HCT116 (cell line): Measurements from ENCODE around the gene METTL15. TPM values are rescaled to one million over a fixed set of nuclear protein-coding genes. Genes with fewer than 3 reads are reported as not detected.

Experiments
- ATAC-seq: fragments of 200-7000 bp; cut with Tn5 transposase; 2 replicates; pipeline ENCODE4 v1.9.1; 2020; ENCODE audit warnings: mild to moderate bottlenecking, moderate library complexity
- BruUV-seq: library from RNA; stranded (reverse); fragments of 400-500 nt; replicated peaks from 2 replicates; lab custom pipeline; 2021; lab: Mats Ljungman, UMichigan
- CTCF ChIA-PET: fragments of 300-600 bp; sonication (Branson Sonifier 250); formaldehyde crosslinking; loops from one replicate; lab custom pipeline; 2021; ENCODE audit warnings: antibody characterized with exemption; lab: Charles Lee
- POLR2A ChIA-PET: fragments of 300-600, 350-600 bp; sonication (Branson Sonifier 250); formaldehyde crosslinking; loops from one replicate; lab custom pipeline; 2021; ENCODE audit warnings: antibody characterized with exemption; lab: Charles Lee
- RAD21 ChIA-PET, 2 experiments: fragments of 300-600 bp; sonication (Branson Sonifier 250); formaldehyde crosslinking; loops; one replicate each; lab custom pipeline; 2023; ENCODE audit warnings: low total read pairs in 2 of 2; ENCODE audit not compliant: uncharacterized antibody in 2 of 2, unreplicated experiment in 2 of 2, low non-redundant PET in 1 of 2; lab: Charles Lee
- DNase-seq: peaks from one replicate; pipeline ENCODE4 v3.0.0-alpha.2; 2010; ENCODE audit warnings: low read depth, low spot score
- H2AFZ ChIP-seq: fragments of 200-600 bp; shearing (Covaris generic), sonication (generic); 2 replicates; pipeline ENCODE4 v1.6.1; 2017; ENCODE audit warnings: low read depth, mixed run types, mixed read lengths, antibody characterized with exemption, low read length; ENCODE audit not compliant: poor library complexity, severe bottlenecking
- H3K27ac ChIP-seq: 2 replicates; pipeline ENCODE4 v1.5.1; 2012; ENCODE audit warnings: low read depth, low read length
- H3K27me3 ChIP-seq: fragments of 200-600 bp; sonication (generic); 2 replicates; pipeline ENCODE4 v1.6.1; 2016; ENCODE audit warnings: mixed run types, low read length, mixed read lengths; ENCODE audit not compliant: insufficient read depth
- H3K36me3 ChIP-seq, 2 experiments: fragments of 200-500 bp in 1 of 2; fragments of 200-600 bp in 1 of 2; sonication (Bioruptor generic) in 1 of 2; sonication (generic) in 1 of 2; 2 replicates each; pipeline versions ENCODE4 v1.5.1 to v1.6.1; 2014 to 2016; ENCODE audit warnings: low read length in 2 of 2, inconsistent platforms in 1 of 2, mixed read lengths in 1 of 2, mixed run types in 1 of 2; ENCODE audit not compliant: insufficient read depth in 2 of 2, control insufficient read depth in 1 of 2
- H3K4me1 ChIP-seq, 2 experiments: fragments of 200-600 bp in 1 of 2; sonication (generic) in 1 of 2; 2 replicates each; pipeline versions ENCODE4 v1.5.1 to v1.6.1; 2012 to 2017; ENCODE audit warnings: low read length in 2 of 2, inconsistent platforms in 1 of 2, mild to moderate bottlenecking in 1 of 2, mixed read lengths in 1 of 2, mixed run types in 1 of 2, moderate library complexity in 1 of 2; ENCODE audit not compliant: insufficient read depth in 2 of 2, control insufficient read depth in 1 of 2
- H3K4me2 ChIP-seq: fragments of 200-600 bp; sonication (generic); 2 replicates; pipeline ENCODE4 v1.6.1; 2017; ENCODE audit warnings: mixed run types, low read length, mixed read lengths
- H3K4me3 ChIP-seq, 2 experiments: fragments of 200-600 bp in 1 of 2; sonication (generic) in 1 of 2; replicated peaks in 1 of 2; 2 replicates each; pipeline ENCODE4 v1.5.1; 2011 to 2016; ENCODE audit warnings: low read length in 2 of 2, control low read depth in 1 of 2, low read depth in 1 of 2, mild to moderate bottlenecking in 1 of 2, mixed read lengths in 1 of 2, mixed run types in 1 of 2
- H3K79me2 ChIP-seq: fragments of 200-600 bp; sonication (generic); 2 replicates; pipeline ENCODE4 v1.6.1; 2017; ENCODE audit warnings: mild to moderate bottlenecking, mixed run types, low read length, moderate library complexity, mixed read lengths; ENCODE audit not compliant: insufficient read depth
- H3K9ac ChIP-seq: fragments of 200-600 bp; sonication (generic); 2 replicates; pipeline ENCODE4 v1.6.1; 2016; ENCODE audit warnings: low read length, mixed read lengths
- H3K9me2 ChIP-seq: fragments of 200-600 bp; sonication (generic), shearing (Covaris generic); 2 replicates; pipeline ENCODE4 v1.6.1; 2017; ENCODE audit warnings: mixed run types, mild to moderate bottlenecking, moderate library complexity; ENCODE audit not compliant: insufficient read depth
- H3K9me3 ChIP-seq, 2 experiments: fragments of 200-500 bp in 1 of 2; fragments of 200-600 bp in 1 of 2; sonication (Bioruptor generic) in 1 of 2; sonication (generic) in 1 of 2; 2 replicates each; pipeline ENCODE4 v1.6.1; 2014 to 2017; ENCODE audit warnings: low read length in 2 of 2, mixed read lengths in 2 of 2, inconsistent platforms in 1 of 2, low read depth in 1 of 2, mild to moderate bottlenecking in 1 of 2, mixed run types in 1 of 2, moderate library complexity in 1 of 2; ENCODE audit not compliant: control insufficient read depth in 1 of 2, insufficient read depth in 1 of 2
- H4K20me1 ChIP-seq: fragments of 200-600 bp; sonication (generic), shearing (Covaris generic); 2 replicates; pipeline ENCODE4 v1.6.1; 2017; ENCODE audit warnings: mixed run types, mild to moderate bottlenecking, moderate library complexity; ENCODE audit not compliant: insufficient read depth
- ATF3 ChIP-seq: IDR thresholded peaks from 2 replicates; pipeline ENCODE4 v1.6.1; 2012
- CBX3 ChIP-seq: IDR thresholded peaks from 2 replicates; pipeline ENCODE4 v1.6.1; 2012; ENCODE audit warnings: low read depth
- CEBPB ChIP-seq: IDR thresholded peaks from 2 replicates; pipeline ENCODE4 v1.6.1; 2012; ENCODE audit warnings: low read depth
- CTCF ChIP-seq, 3 experiments: fragments of 200-600 bp in 1 of 3; sonication (generic) in 1 of 3; IDR thresholded peaks in 2 of 3; conservative IDR thresholded peaks in 1 of 3; 2 replicates each; pipeline ENCODE4 v1.5.1; 2012 to 2017; ENCODE audit warnings: low read depth in 2 of 3, low read length in 2 of 3, antibody characterized with exemption in 1 of 3, borderline replicate concordance in 1 of 3, control low read depth in 1 of 3, mild to moderate bottlenecking in 1 of 3, mixed read lengths in 1 of 3, mixed run types in 1 of 3, moderate library complexity in 1 of 3; ENCODE audit not compliant: insufficient read depth in 1 of 3
- EGR1 ChIP-seq: IDR thresholded peaks from 2 replicates; pipeline ENCODE4 v1.6.1; 2012; ENCODE audit warnings: low read depth
- ELF1 ChIP-seq: IDR thresholded peaks from 2 replicates; pipeline ENCODE4 v1.6.1; 2012; ENCODE audit warnings: low read depth, borderline replicate concordance
- EZH2 ChIP-seq: fragments of 200-600 bp; sonication (generic); IDR thresholded peaks from 2 replicates; pipeline ENCODE4 v1.6.1; 2017; ENCODE audit warnings: antibody characterized with exemption, mixed run types
- EZH2phosphoT487 ChIP-seq: fragments of 200-600 bp; IDR thresholded peaks from 2 replicates; pipeline ENCODE4 v1.6.1; 2018; ENCODE audit warnings: antibody characterized with exemption, borderline replicate concordance
- JUND ChIP-seq: IDR thresholded peaks from 2 replicates; pipeline ENCODE4 v1.6.1; 2012
- MAX ChIP-seq: IDR thresholded peaks from 2 replicates; pipeline ENCODE4 v1.6.1; 2012
- POLR2A ChIP-seq: IDR thresholded peaks from 2 replicates; pipeline ENCODE4 v1.7.0; 2011; ENCODE audit warnings: borderline replicate concordance; ENCODE audit not compliant: insufficient read depth, insufficient read length; ENCODE audit errors: extremely low read depth
- RAD21 ChIP-seq: IDR thresholded peaks from 2 replicates; pipeline ENCODE4 v1.6.1; 2012; ENCODE audit warnings: low read depth, mild to moderate bottlenecking
- SIN3A ChIP-seq: IDR thresholded peaks from 2 replicates; pipeline ENCODE4 v1.6.1; 2012; ENCODE audit warnings: low read depth
- SP1 ChIP-seq: IDR thresholded peaks from 2 replicates; pipeline ENCODE4 v1.6.1; 2012; ENCODE audit warnings: low read depth
- SRF ChIP-seq: IDR thresholded peaks from 2 replicates; pipeline ENCODE4 v1.6.1; 2012; ENCODE audit warnings: low read depth
- YY1 ChIP-seq: IDR thresholded peaks from 2 replicates; pipeline ENCODE4 v1.6.1; 2011; ENCODE audit warnings: low read length, low read depth, moderate library complexity, mild to moderate bottlenecking; ENCODE audit not compliant: insufficient replicate concordance; ENCODE audit errors: extremely low read depth
- ZBTB33 ChIP-seq: IDR thresholded peaks from 2 replicates; pipeline ENCODE4 v1.6.1; 2011; ENCODE audit warnings: mild to moderate bottlenecking, low read length, moderate library complexity; ENCODE audit not compliant: insufficient replicate concordance; ENCODE audit errors: extremely low read depth
- ZFX ChIP-seq: fragments of 450-650 bp; IDR thresholded peaks from 2 replicates; pipeline ENCODE4 v1.6.1; 2017
- ZNF274 ChIP-seq: fragments of 200-500 bp; sonication (Bioruptor generic); IDR thresholded peaks from 2 replicates; pipeline ENCODE4 v1.6.1; 2014; ENCODE audit warnings: mild to moderate bottlenecking, low read depth, low read length, inconsistent platforms
- intact Hi-C: fragments of 100-400 bp; cut with micrococcal nuclease; formaldehyde crosslinking; loops from 2 replicates; pipeline ENCODE4 v1.10.0; 2022
- total RNA-seq: library from RNA; stranded (reverse); gene quantifications from one replicate; pipeline ENCODE4 v1.2.1, GENCODE V29; 2021; ENCODE audit not compliant: unreplicated experiment

The METTL15 gene
- total RNA-seq, 1 experiment from 2014 or later = 25.3 TPM

GRCh38 chr11:28243581-28243980 is 135.4 kb downstream of the METTL15 start:
- H3K9ac ChIP-seq = no peak overlapping the region
- TF ChIP-seq SP1 = no peak
- TF ChIP-seq YY1 = no peak
- TF ChIP-seq RAD21 = no peak
- no peak for TF ChIP-seq CEBPB
- TF ChIP-seq ATF3 = no peak
- no peak for TF ChIP-seq EGR1
- no peak for TF ChIP-seq JUND
- no peak for TF ChIP-seq EZH2
- TF ChIP-seq CBX3 = no peak
- TF ChIP-seq ZFX = no peak
- TF ChIP-seq ELF1 = no peak
- no peak for TF ChIP-seq POLR2A
- TF ChIP-seq EZH2phosphoT487 = no peak
- TF ChIP-seq SIN3A = no peak
- no peak for TF ChIP-seq CTCF (IDR thresholded peaks at IDR 0.05 in 2 of 3, conservative IDR thresholded peaks at IDR 0.05 in 1 of 3; ENCODE audit: borderline replicate concordance in 1 of 3, insufficient read depth in 1 of 3, low read depth in 2 of 3, low read length in 2 of 3)
- no peak for TF ChIP-seq ZNF274
- no peak for TF ChIP-seq MAX
- TF ChIP-seq ZBTB33 = no peak
- TF ChIP-seq SRF = no peak
- TF ChIP-seq, all 23 proteins: peak for 0
- Histone ChIP-seq H3K4me2 (no peak overlapping the region), H3K4me3 (no peak overlapping the region), H2AFZ (no peak overlapping the region), H3K27me3 (no peaks in the 10 kb centered on the region), H3K4me1 (no peaks in the 10 kb centered on the region), H3K27ac (no peak overlapping the region), H3K9me2 (no peaks in the 10 kb centered on the region), H4K20me1 (no peaks in the 10 kb centered on the region), H3K79me2 (peaks cover 4% of the 10 kb centered on the region; the same call in 1 of the 2 replicates), H3K9me3 (no peaks in the 10 kb centered on the region), H3K36me3 (no peaks in the 10 kb centered on the region)
- ChIA-PET POLR2A (no interaction called here), CTCF (no interaction called here), RAD21 (no interaction called here)
- DNase-seq (no peak), ATAC-seq (no peak)
- no TSS peak for BruUV-seq
- intact Hi-C loops = no loop called here
